ENCODE measurements around the gene HOXD9. TPM values are rescaled to one million over a fixed set of nuclear protein-coding genes. Genes with fewer than 3 reads are reported as not detected.

HOXD9 gene
- total and polyA plus RNA-seq, 8 donors = 0.12 to 1.1 (median 0.34) TPM; not detected in 2

- no peak for TF ChIP-seq CTCF (IDR thresholded peaks at IDR 0.05)
- FAIRE-seq (no peak), ATAC-seq (peak in 1 of 4 donors; percentile 26), DNase-seq (no peak)
- H3K27me3 ChIP-seq = peaks cover 0 to 67% (median 14%) of the 10 kb centered on the region in 4 donors
- H3K4me1 ChIP-seq = peaks cover 0 to 3% (median 0%) of the 10 kb centered on the region in 3 donors
- H3K36me3 ChIP-seq = no peaks in the 10 kb centered on the region
- H3K4me3 ChIP-seq = no peak overlapping the region
- no peak overlapping the region for H3K27ac ChIP-seq
- H3K9me3 ChIP-seq = no peaks in the 10 kb centered on the region
- WGBS, 2 donors = 6 to 8% methylated on average over 14 of the region's 14 CpGs
- intact Hi-C loops (cut with DNase I) = no loop called here
Observed at GRCh38 chr2:176174382-176174823, 51.9 kb downstream of the HOXD9 start.

Small RNA genes within 50 kb of the gene (microRNA-seq; reads per million reads assigned to microRNA genes)
- 2,987 to 3,047 reads per million in 2 donors for gene MIR10B

Other genes starting within 250 kb of the HOXD9 start
- gene LNPK, start 120.5 kb upstream of the HOXD9 start, total RNA-seq = 10 to 100 TPM in 3 of 6 donors, 1 to 10 TPM in 3; 7.0 to 14.8 (median 9.7) TPM
- gene LNPK, start 120.5 kb upstream of the HOXD9 start, polyA plus RNA-seq = 1 to 10 TPM; 1.3 to 3.2 TPM
- not detected for gene EVX2, start 38.8 kb upstream of the HOXD9 start, total RNA-seq
- gene EVX2, start 38.8 kb upstream of the HOXD9 start, polyA plus RNA-seq = under 1 TPM in 1 of 2 donors, not detected in 1; 0.02 TPM
- not detected for gene HOXD13, start 30.0 kb upstream of the HOXD9 start, total RNA-seq
- gene HOXD13, start 30.0 kb upstream of the HOXD9 start, polyA plus RNA-seq = not detected
- not detected for gene HOXD12, start 22.9 kb upstream of the HOXD9 start, total RNA-seq
- not detected for gene HOXD12, start 22.9 kb upstream of the HOXD9 start, polyA plus RNA-seq
- not detected for gene HOXD11, start 15.4 kb upstream of the HOXD9 start, total RNA-seq
- not detected for gene HOXD11, start 15.4 kb upstream of the HOXD9 start, polyA plus RNA-seq
- not detected for gene HOXD10, start 5.9 kb upstream of the HOXD9 start, total RNA-seq
- gene HOXD10, start 5.9 kb upstream of the HOXD9 start, polyA plus RNA-seq = not detected
- gene HOXD8, start 7.0 kb downstream of the HOXD9 start, total RNA-seq = under 1 TPM; 0.19 to 0.87 (median 0.61) TPM
- gene HOXD8, start 7.0 kb downstream of the HOXD9 start, polyA plus RNA-seq = 1 to 10 TPM in 1 of 2 donors, under 1 TPM in 1; 0.61 to 1.5 TPM
- under 1 TPM in 4 of 6 donors, not detected in 2; 0.13 to 0.31 (median 0.27) TPM for gene HOXD4, start 28.8 kb downstream of the HOXD9 start, total RNA-seq
- 1 to 10 TPM; 1.0 to 1.8 TPM for gene HOXD4, start 28.8 kb downstream of the HOXD9 start, polyA plus RNA-seq
- gene HOXD3, start 34.6 kb downstream of the HOXD9 start, total RNA-seq = under 1 TPM in 5 of 6 donors, not detected in 1; 0.23 to 0.38 (median 0.25) TPM
- under 1 TPM; 0.19 to 0.68 TPM for gene HOXD3, start 34.6 kb downstream of the HOXD9 start, polyA plus RNA-seq
- under 1 TPM; 0.08 to 0.29 (median 0.18) TPM for gene HOXD1, start 65.9 kb downstream of the HOXD9 start, total RNA-seq
- gene HOXD1, start 65.9 kb downstream of the HOXD9 start, polyA plus RNA-seq = under 1 TPM; 0.19 to 0.28 TPM
- 10 to 100 TPM in 3 of 6 donors, 1 to 10 TPM in 3; 8.1 to 12.1 (median 9.8) TPM for gene MTX2, start 146.7 kb downstream of the HOXD9 start, total RNA-seq
- gene MTX2, start 146.7 kb downstream of the HOXD9 start, polyA plus RNA-seq = 10 to 100 TPM; 24.9 to 28.3 TPM